ENCODE data around the gene PLA1A. TPM values are rescaled to one million over a fixed set of nuclear protein-coding genes. Genes with fewer than 3 reads are reported as not detected.
A peak's percentile ranks its signal among the peaks of the same experiment; 100 is the strongest.
"Not testable (repeated sequence)": the region's sequence is repeated elsewhere in the genome, so short reads cannot be mapped to it uniquely, and the experiment has no call there.

PLA1A gene
- polyA plus RNA-seq, 3 donors = 7.1 to 7.4 (median 7.2) TPM

- DNase-seq (ENCODE audit: extremely low read depth in 1 of 11, low read depth in 9 of 11, low spot score in 4 of 11) = no peak
Observed at GRCh38 chr3:119570229-119570628, 27.5 kb upstream of the PLA1A start.

GRCh38 chr3:119571230-119571629, 26.5 kb upstream of the PLA1A start:
- DNase-seq (ENCODE audit: extremely low read depth in 1 of 11, low read depth in 9 of 11, low spot score in 4 of 11) = no peak

DNA sequence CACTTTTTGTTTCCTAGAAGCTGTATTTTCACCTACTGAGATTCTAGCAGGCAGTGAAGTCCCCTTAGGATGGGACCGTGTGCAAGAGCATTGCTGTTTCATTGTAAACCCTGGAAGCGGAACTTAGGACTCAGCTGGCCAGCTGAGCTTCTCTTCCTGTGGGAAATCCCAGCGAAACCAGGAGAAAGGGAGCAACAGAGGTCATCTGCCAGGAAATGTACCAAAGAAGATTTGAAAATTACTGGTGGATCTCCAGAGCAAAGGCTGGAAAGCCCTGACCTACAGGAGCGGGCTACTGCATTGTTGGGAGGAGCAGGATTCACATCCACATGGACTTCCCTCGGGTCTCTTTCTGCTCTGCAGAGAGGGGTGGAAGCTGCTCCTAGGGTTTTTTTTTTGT, 26.0 kb upstream of the PLA1A start:
- no peak for DNase-seq (ENCODE audit: extremely low read depth in 1 of 11, low read depth in 9 of 11, low spot score in 4 of 11)

- DNase-seq (ENCODE audit: extremely low read depth in 1 of 11, low read depth in 9 of 11, low spot score in 4 of 11) = no peak
Observed at GRCh38 chr3:119575507-119575906, 22.2 kb upstream of the PLA1A start.

DNA sequence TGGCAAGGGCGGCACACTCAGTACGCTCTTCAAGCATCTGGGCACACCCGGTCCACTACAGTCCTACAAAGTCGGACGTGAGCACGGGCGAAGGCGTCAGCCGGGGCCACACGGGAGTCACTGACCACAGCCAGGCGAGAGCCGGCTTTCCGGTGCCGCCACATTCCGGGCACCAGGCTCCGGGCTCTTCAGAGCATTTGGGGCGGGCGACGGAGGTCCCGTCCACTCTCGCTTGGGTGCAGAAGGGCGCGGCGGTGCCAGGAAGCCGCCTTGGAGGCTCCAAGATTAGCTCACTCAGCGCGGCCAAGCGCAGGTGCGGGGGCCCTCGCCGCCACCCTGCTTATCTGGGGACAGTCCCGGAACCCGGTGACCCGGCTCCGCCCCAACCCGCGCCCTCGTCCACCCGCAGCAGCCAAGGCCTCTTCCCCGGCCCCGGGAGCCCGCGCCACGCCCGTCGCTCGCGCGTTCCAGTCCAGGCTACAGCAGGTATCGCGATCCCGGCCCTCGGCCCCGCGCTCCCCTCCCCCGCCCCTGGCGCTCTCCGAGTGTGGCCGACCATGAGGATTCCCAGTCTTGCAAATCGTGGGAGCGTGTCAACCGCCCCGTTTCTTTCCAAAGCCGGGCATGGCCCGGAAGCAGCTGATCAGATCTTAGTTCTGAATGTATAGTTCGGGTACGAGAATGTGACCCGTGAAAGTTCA, 18.2 kb upstream of the PLA1A start, which contains the start of gene ADPRH:
TSS of gene ADPRH (plus strand) at position 127 of the 701 bp plus-strand sequence. CDS start 2,678 bp downstream, outside the sequence.
- DNase-seq (ENCODE audit: extremely low read depth in 1 of 11, low read depth in 9 of 11, low spot score in 4 of 11) = peak; percentile 23 to 84 (median 71)

- peak in 5 of 11 donors; percentile 8 to 70 (median 37) for DNase-seq (ENCODE audit: extremely low read depth in 1 of 11, low read depth in 9 of 11, low spot score in 4 of 11)
Observed at GRCh38 chr3:119580067-119580760, 17.5 kb upstream of the PLA1A start.

DNA sequence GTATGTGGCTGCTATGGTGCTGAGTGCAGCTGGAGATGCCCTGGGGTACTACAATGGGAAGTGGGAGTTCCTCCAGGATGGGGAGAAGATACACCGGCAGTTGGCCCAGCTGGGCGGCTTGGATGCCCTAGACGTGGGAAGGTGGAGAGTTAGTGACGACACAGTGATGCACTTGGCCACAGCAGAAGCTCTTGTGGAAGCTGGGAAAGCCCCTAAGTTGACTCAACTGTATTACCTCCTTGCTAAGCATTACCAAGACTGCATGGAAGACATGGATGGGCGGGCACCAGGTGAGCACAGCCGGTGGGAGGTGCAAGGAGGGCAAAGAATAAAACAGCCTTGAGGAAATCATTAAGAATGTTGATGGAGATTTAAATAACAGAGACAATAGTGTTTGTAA, 15.5 kb upstream of the PLA1A start:
- DNase-seq (ENCODE audit: extremely low read depth in 1 of 11, low read depth in 9 of 11, low spot score in 4 of 11) = no peak

DNA sequence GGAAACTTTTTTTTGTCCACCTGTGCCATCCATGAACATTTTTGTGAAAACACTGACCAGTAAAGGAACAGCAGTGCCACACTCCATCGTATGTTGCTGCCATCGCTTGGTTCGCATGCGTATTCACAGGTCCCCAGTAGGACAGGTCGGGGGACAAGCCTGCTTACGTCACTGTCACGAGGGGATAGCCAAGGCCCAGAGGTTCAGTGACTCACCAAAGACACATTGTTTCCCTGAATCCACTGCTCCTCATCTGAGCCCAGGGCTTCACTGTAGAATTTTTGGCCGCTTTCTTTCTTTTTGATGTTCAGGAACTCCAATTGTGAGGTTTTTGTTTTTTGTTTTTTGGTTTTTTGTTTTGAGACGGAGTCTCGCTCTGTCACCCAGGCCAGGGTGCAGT, 12.5 kb upstream of the PLA1A start:
- no peak for DNase-seq (ENCODE audit: extremely low read depth in 1 of 11, low read depth in 9 of 11, low spot score in 4 of 11)

DNA sequence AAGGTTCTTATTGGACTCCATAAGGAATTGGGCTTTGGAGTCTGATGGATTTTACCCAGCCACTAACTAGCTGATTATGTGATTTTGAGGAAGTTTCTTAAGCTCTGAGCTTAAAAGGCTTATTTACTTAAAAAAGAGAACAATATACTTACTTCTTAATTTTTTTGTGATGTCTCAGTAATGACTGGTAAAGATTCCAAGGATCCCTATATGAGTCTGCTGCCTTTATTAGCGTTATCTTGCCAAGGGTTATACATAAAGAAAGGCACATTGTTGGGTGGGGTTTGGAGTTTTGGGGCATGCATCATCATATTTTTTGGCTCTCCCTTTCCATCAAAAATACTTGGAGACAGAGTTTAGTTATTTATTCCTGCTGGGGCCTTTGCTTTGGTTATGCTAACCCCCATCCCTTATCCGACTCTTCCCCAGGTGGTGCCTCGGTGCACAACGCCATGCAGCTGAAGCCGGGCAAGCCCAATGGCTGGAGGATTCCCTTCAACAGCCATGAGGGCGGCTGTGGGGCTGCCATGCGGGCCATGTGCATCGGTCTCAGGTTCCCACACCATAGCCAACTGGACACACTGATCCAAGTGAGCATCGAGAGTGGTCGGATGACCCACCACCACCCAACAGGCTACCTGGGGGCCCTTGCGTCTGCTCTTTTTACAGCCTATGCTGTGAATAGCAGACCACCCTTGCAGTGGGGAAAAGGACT, 11.7 kb upstream of the PLA1A start:
- no peak for DNase-seq (ENCODE audit: extremely low read depth in 1 of 11, low read depth in 9 of 11, low spot score in 4 of 11)

- DNase-seq (ENCODE audit: extremely low read depth in 1 of 11, low read depth in 9 of 11, low spot score in 4 of 11) = no peak
Observed at GRCh38 chr3:119586733-119587172, 10.9 kb upstream of the PLA1A start.

DNA sequence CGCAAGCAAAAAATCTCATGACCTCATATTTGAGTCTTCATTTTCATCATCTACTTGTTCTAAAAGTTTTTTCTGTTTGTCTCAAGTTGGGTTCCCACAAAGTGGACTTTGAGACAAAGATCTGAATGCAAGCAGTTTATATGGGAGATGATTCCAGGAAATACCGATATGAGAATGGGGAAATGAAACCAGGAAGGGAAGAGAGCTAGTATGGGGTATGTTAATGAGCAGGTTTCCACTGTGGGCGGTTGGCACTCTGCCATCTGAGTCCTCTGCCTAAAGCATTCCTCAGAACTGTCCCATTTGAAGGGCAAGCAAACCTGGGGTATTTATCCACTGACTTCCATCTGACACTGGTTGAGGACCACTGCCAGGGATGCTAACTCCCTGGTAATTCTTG, 9.6 kb upstream of the PLA1A start:
- no peak for DNase-seq (ENCODE audit: extremely low read depth in 1 of 11, low read depth in 9 of 11, low spot score in 4 of 11)

- no peak for DNase-seq (ENCODE audit: extremely low read depth in 1 of 11, low read depth in 9 of 11, low spot score in 4 of 11)
Observed at GRCh38 chr3:119589102-119589773, 8.4 kb upstream of the PLA1A start.

DNA sequence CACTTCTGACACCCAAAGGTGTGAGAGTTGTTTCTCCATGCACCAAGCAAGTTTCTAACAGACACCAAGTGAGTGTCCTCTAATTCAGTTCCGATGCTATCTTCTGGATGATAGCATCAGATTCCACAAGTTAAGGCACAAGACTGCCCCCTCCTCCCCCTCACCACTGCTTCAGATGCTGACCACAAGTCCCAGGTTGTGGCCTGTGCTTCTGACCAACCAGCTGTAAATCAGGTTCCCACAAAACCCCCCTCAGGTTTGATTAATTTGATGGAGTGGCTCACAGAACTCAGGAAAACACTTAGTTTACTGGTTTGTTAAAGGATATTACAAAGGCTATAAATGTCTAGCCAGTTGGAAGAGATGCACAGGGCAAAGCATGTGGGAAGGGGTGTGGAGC, 7.0 kb upstream of the PLA1A start:
- no peak for DNase-seq (ENCODE audit: extremely low read depth in 1 of 11, low read depth in 9 of 11, low spot score in 4 of 11)

- no peak for DNase-seq (ENCODE audit: extremely low read depth in 1 of 11, low read depth in 9 of 11, low spot score in 4 of 11)
Observed at GRCh38 chr3:119592861-119593260, 4.8 kb upstream of the PLA1A start.

DNA sequence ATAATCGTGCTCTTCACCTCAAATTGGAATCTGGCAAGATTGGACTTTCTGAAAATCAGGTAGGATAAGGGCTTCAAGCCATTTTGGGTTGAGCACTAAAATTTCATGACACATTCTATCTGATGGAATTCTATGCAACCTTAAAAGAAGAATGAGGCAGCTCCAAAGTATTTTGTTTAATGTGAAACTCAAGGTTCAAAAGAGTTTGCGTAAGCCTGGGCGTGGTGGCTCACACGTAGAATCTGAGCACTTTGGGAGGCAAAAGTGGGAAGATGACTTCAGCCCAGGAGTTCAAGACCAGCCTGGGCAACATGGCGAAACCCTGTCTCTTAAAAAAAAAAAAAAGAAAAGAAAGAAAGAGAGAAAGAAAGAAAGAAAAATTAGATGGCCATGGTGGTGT, 3.6 kb upstream of the PLA1A start:
- DNase-seq (ENCODE audit: extremely low read depth in 1 of 11, low read depth in 9 of 11, low spot score in 4 of 11) = no peak

DNA sequence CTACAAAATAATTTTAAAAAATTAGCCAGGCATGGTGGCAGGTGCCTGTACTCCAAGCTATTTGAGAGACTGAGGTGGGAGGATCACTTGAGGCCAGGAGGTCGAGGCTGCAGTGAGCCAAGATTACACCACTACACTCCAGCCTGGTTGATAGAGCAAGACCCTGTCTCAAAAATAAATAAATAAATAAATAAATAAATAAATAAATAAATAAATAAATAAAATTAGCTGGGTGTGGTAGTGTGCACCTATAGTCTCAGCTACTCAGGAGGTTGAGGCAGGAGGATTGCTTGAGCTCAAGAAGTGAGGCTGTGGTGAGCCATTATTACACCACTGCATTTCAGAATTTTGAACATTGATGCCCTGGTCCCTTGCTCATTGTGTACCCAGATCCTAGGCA, 2.8 kb upstream of the PLA1A start:
- DNase-seq (ENCODE audit: extremely low read depth in 1 of 11, low read depth in 9 of 11, low spot score in 4 of 11) = not testable (repeated sequence)

DNA sequence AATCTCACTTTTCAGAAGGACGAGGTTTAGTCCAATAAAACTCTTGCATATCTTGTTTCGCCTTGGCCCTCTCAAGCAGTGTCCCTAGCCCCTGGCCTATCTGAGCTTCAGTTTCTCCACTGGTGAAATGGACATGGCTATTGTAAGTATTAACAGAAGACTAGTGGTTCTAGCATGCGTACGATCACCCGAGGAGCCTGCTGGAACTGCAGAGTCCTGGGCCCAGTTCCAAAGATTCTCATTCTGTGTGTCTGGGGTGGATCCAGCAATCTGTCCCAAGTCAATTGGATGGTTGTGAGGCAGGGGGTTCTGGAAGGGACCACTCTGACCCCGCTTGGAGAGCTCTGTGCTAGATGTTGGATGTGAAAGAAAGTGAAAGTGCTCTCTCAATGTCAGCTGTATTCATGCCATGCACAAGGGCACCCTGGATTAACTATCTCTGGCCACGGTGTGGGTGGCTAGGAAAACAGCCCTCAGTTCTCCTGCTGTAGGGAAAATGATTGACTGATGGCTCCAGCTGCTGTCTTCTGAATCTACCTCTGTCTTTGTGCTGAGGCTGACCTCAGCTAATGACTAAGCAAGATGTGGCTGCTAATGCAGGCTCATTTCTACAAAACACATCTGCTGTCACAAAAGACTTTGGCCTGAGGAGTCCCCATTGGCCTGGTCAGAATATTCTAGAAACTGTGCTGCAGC, 1.9 kb upstream of the PLA1A start:
- no peak for DNase-seq (ENCODE audit: extremely low read depth in 1 of 11, low read depth in 9 of 11, low spot score in 4 of 11)

DNA sequence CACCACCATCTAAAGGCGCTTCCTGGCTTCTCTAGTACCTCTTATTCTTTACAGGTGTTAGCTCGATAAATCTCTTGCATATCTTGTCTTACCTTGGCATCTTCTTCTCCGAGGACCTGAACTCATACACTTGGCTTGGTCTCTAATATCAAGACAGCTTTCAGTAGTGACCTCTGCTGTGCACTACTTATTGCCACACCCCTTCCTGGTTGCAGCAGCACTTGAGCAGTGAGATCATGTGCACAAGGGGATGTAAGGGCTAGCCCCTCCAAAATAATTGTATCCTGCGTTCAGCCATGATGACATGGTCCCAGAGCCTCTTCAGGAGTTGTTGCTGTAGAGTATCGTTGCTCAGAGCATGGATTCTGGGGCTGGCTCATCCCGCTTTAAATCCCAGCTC, 1.3 kb upstream of the PLA1A start:
- no peak for DNase-seq (ENCODE audit: extremely low read depth in 1 of 11, low read depth in 9 of 11, low spot score in 4 of 11)

Measured in renal cortex interstitium (tissue), 11 donors.